IMR-90 (cell line): Measurements from ENCODE around the gene DUSP3. TPM values are rescaled to one million over a fixed set of nuclear protein-coding genes. Genes with fewer than 3 reads are reported as not detected.

ENCODE experiments used
- ATAC-seq: fragments of 200-7000 bp; cut with Tn5 transposase; 2 replicates; pipeline ENCODE4 v1.9.1; 2020; ENCODE audit warnings: low read depth, mild to moderate bottlenecking, moderate library complexity
- BruUV-seq: library from RNA; stranded (reverse); fragments of 400-500 nt; replicated peaks from 2 replicates; lab custom pipeline; 2021; lab: Mats Ljungman, UMichigan
- CTCF ChIA-PET: fragments of 300-600 bp; formaldehyde crosslinking; extraction: SDS; loops from one replicate; lab custom pipeline; 2021; ENCODE audit warnings: antibody characterized with exemption; lab: Yijun Ruan, JAX
- POLR2A ChIA-PET: fragments of 300-600 bp; sonication (Branson Sonifier 250); formaldehyde crosslinking; loops from one replicate; lab custom pipeline; 2022; ENCODE audit warnings: antibody characterized with exemption; ENCODE audit not compliant: unreplicated experiment; lab: Charles Lee
- DNase-seq: peaks from one replicate; pipeline ENCODE4 v3.0.0; 2013
- H2AFZ ChIP-seq: replicated peaks from 2 replicates; pipeline ENCODE3; 2013; ENCODE audit warnings: low read length, mild to moderate bottlenecking; ENCODE audit not compliant: poor library complexity
- H2AK5ac ChIP-seq: 2 replicates; pipeline ENCODE4 v1.6.1; 2013; ENCODE audit warnings: low read depth, low read length, inconsistent platforms
- H2AK9ac ChIP-seq: replicated peaks from 2 replicates; pipeline ENCODE3; 2013; ENCODE audit warnings: mild to moderate bottlenecking, low read depth, low read length, moderate library complexity; ENCODE audit not compliant: poor library complexity
- H2BK120ac ChIP-seq: 2 replicates; pipeline ENCODE4 v1.6.1; 2013; ENCODE audit warnings: low read depth, low read length, inconsistent platforms
- H2BK15ac ChIP-seq: 3 replicates; pipeline ENCODE4 v1.6.1; 2013; ENCODE audit warnings: low read depth, low read length, inconsistent platforms
- H2BK20ac ChIP-seq: 2 replicates; pipeline ENCODE4 v1.6.1; 2013; ENCODE audit warnings: low read depth, mild to moderate bottlenecking, inconsistent platforms, low read length, moderate library complexity
- H2BK5ac ChIP-seq: 2 replicates; pipeline ENCODE4 v1.6.1; 2013; ENCODE audit warnings: mild to moderate bottlenecking, low read depth, low read length, inconsistent platforms; ENCODE audit not compliant: poor library complexity, severe bottlenecking
- H3K14ac ChIP-seq: replicated peaks from 2 replicates; pipeline ENCODE4 v1.6.1; 2013; ENCODE audit warnings: low read depth, low read length, inconsistent platforms
- H3K18ac ChIP-seq: 2 replicates; pipeline ENCODE4 v1.6.1; 2013; ENCODE audit warnings: low read depth, low read length, control low read depth
- H3K23ac ChIP-seq: 2 replicates; pipeline ENCODE4 v1.6.1; 2013; ENCODE audit warnings: low read depth, low read length, inconsistent platforms
- H3K27ac ChIP-seq: 2 replicates; pipeline ENCODE4 v1.5.1; 2013; ENCODE audit warnings: mild to moderate bottlenecking, control low read depth, low read length; ENCODE audit not compliant: insufficient read depth
- H3K27me3 ChIP-seq: 2 replicates; pipeline ENCODE4 v1.6.1; 2013; ENCODE audit warnings: low read length; ENCODE audit not compliant: control insufficient read depth, insufficient read depth
- H3K36me3 ChIP-seq: 2 replicates; pipeline ENCODE4 v1.6.1; 2013; ENCODE audit warnings: low read length, mixed read lengths; ENCODE audit not compliant: control insufficient read depth, insufficient read depth
- H3K4ac ChIP-seq: 2 replicates; pipeline ENCODE4 v1.6.1; 2013; ENCODE audit warnings: low read depth, low read length, inconsistent platforms
- H3K4me1 ChIP-seq: 2 replicates; pipeline ENCODE4 v1.6.1; 2013; ENCODE audit warnings: low read length, mixed read lengths; ENCODE audit not compliant: control insufficient read depth, insufficient read depth
- H3K4me2 ChIP-seq: 2 replicates; pipeline ENCODE4 v1.6.1; 2013; ENCODE audit warnings: low read depth, mild to moderate bottlenecking, control low read depth, low read length, moderate library complexity
- H3K4me3 ChIP-seq: 2 replicates; pipeline ENCODE4 v1.5.1; 2013; ENCODE audit warnings: low read depth, mild to moderate bottlenecking, control low read depth, low read length, moderate library complexity; ENCODE audit not compliant: insufficient read depth
- H3K56ac ChIP-seq: 2 replicates; pipeline ENCODE4 v1.6.1; 2013; ENCODE audit warnings: low read length, inconsistent platforms; ENCODE audit not compliant: insufficient read depth; ENCODE audit errors: extremely low read depth
- H3K79me1 ChIP-seq, 2 experiments: 2 replicates each; pipeline ENCODE4 v1.6.1; 2013; ENCODE audit warnings: low read length in 2 of 2, inconsistent platforms in 1 of 2, low read depth in 1 of 2
- H3K9ac ChIP-seq: 2 replicates; pipeline ENCODE4 v1.6.1; 2013; ENCODE audit warnings: low read depth, low read length, control low read depth
- H3K9me1 ChIP-seq: 2 replicates; pipeline ENCODE4 v1.6.1; 2013; ENCODE audit warnings: low read length, inconsistent platforms; ENCODE audit not compliant: insufficient read depth
- H3K9me3 ChIP-seq: 2 replicates; pipeline ENCODE4 v1.6.1; 2013; ENCODE audit warnings: low read length; ENCODE audit not compliant: control insufficient read depth, insufficient read depth
- H4K20me1 ChIP-seq: 2 replicates; pipeline ENCODE4 v1.6.1; 2013; ENCODE audit warnings: low read length, inconsistent platforms; ENCODE audit not compliant: insufficient read depth
- H4K5ac ChIP-seq: 2 replicates; pipeline ENCODE4 v1.6.1; 2013; ENCODE audit warnings: mild to moderate bottlenecking, low read depth, low read length, control low read depth
- H4K8ac ChIP-seq, 2 experiments: 2 replicates each; pipeline ENCODE4 v1.6.1; 2013; ENCODE audit warnings: low read depth in 2 of 2, low read length in 2 of 2, control low read depth in 1 of 2, inconsistent platforms in 1 of 2
- H4K91ac ChIP-seq: 2 replicates; pipeline ENCODE4 v1.6.1; 2013; ENCODE audit warnings: low read depth, low read length, inconsistent platforms; ENCODE audit not compliant: insufficient read depth
- BHLHE40 ChIP-seq: fragments of 150-350 bp; IDR thresholded peaks from 2 replicates; pipeline ENCODE4 v1.6.1; 2016; ENCODE audit warnings: mild to moderate bottlenecking, low read depth, low read length
- CEBPB ChIP-seq: IDR thresholded peaks from 2 replicates; pipeline ENCODE4 v1.6.1; 2012; ENCODE audit warnings: low read depth, low read length, improper control_type of control experiment
- FOS ChIP-seq: fragments of 150-350 bp; IDR thresholded peaks from 2 replicates; pipeline ENCODE4 v1.6.1; 2016; ENCODE audit warnings: low read depth, low read length
- MAFK ChIP-seq: IDR thresholded peaks from 2 replicates; pipeline ENCODE4 v1.6.1; 2012; ENCODE audit warnings: low read depth, low read length, improper control_type of control experiment
- MAZ ChIP-seq: IDR thresholded peaks from 2 replicates; pipeline ENCODE4 v1.6.1; 2012; ENCODE audit warnings: low read depth, mild to moderate bottlenecking, low read length, improper control_type of control experiment, moderate library complexity, borderline replicate concordance
- RCOR1 ChIP-seq: IDR thresholded peaks from 2 replicates; pipeline ENCODE4 v1.6.1; 2012; ENCODE audit warnings: mild to moderate bottlenecking, low read length, improper control_type of control experiment; ENCODE audit not compliant: insufficient replicate concordance
- RFX5 ChIP-seq: IDR thresholded peaks from 2 replicates; pipeline ENCODE4 v1.8.0; 2012; ENCODE audit warnings: low read depth, mild to moderate bottlenecking, low read length, moderate library complexity
- SMC3 ChIP-seq: fragments of 150-350 bp; IDR thresholded peaks from 2 replicates; pipeline ENCODE4 v1.6.1; 2016; ENCODE audit warnings: low read depth, mild to moderate bottlenecking, antibody characterized with exemption, low read length, moderate library complexity
- WGBS, 2 experiments: methylation state at CpG; one replicate each; pipeline versions ENCODE4 v1.1.5 to v1.1.7; 2013; ENCODE audit warnings: missing lambda C conversion rate in 2 of 2; ENCODE audit not compliant: insufficient read length in 1 of 2; ENCODE audit errors: extremely low coverage in 2 of 2; 5-methylcytosine and 5-hydroxymethylcytosine counted together
- dilution Hi-C: fragments of 300-500 bp; cut with HindIII; formaldehyde crosslinking; loops from one replicate; pipeline ENCODE4 v1.14.3; 2018; ENCODE audit warnings: low sequenced_read_pairs; ENCODE audit not compliant: unreplicated experiment
- in situ Hi-C: fragments of 300-500 bp; cut with MboI; formaldehyde crosslinking; loops from 3 replicates; pipeline ENCODE4 v1.14.3; 2019; ENCODE audit warnings: low sequenced_read_pairs, inconsistent platforms, mixed read lengths
- intact Hi-C: fragments of 100-400 bp; cut with micrococcal nuclease; formaldehyde crosslinking; loops from 2 replicates; pipeline ENCODE4 v1.10.0; 2022
- polyA plus RNA-seq, 3 experiments: library from polyadenylated mRNA; depleted of rRNA; stranded (reverse); fragments of >200 nt; gene quantifications; 2 replicates each; pipeline ENCODE4 v1.2.3, GENCODE V29; 2012; ENCODE audit warnings: low replicate concordance in 1 of 3
- total RNA-seq: library from RNA; depleted of rRNA; stranded (reverse); fragments of >200 nt; gene quantifications from 2 replicates; pipeline ENCODE4 v1.2.3, GENCODE V29; 2012
- TF ChIP-seq, protein P1 (sequence below): fragments of 150-350 bp; IDR thresholded peaks from 2 replicates; pipeline ENCODE4 v1.6.1; 2017; ENCODE audit warnings: mild to moderate bottlenecking, antibody characterized with exemption, low read length, low read depth
- TF ChIP-seq, protein P2 (sequence below): fragments of 150-350 bp; IDR thresholded peaks from 2 replicates; pipeline ENCODE4 v1.6.1; 2016; ENCODE audit warnings: low read depth, mild to moderate bottlenecking, low read length, moderate library complexity, borderline replicate concordance

Gene DUSP3
- total and polyA plus RNA-seq, 2 of the 4 experiments (the other 2 are of a cell fraction): 33.3 to 40.9 TPM

DNA sequence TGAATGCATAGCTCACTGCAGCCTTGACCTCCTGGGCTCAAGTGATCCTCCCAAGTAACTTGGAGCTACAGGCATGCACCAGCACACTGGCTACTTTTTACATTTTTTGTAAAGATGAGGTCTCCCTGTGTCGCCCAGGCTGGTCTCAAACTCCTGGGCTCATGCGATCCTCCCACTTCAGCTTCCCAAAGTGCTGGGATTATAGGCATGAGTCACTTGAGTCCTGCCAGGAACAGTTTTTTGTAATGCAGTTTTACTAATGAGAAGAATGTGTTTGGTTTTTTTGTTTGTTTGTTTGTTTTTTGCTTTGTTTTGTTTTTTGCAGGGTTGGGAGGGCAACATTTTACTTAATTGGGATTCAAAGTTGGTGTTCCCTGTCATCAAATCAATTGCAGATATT, 42.4 kb downstream of the DUSP3 start:
- POLR2A ChIA-PET: no interaction called here
- H3K4me2 ChIP-seq: no peak overlapping the region
- no peak overlapping the region for H3K56ac ChIP-seq
- H3K9ac ChIP-seq: no peak overlapping the region
- DNase-seq (no peak), ATAC-seq (no peak)
- in situ Hi-C loops (no loop called here), intact Hi-C loops (no loop called here), dilution Hi-C loops (no loop called here)
- H2AFZ ChIP-seq: no peak overlapping the region
- no peak overlapping the region for H3K4ac ChIP-seq
- no peak overlapping the region for H3K23ac ChIP-seq
- H3K18ac ChIP-seq: no peak overlapping the region
- WGBS, 2 experiments: no CpG with 5 or more reads among the region's 2 CpGs
- no peaks in the 10 kb centered on the region for H3K79me1 ChIP-seq
- H2BK120ac ChIP-seq: no peak overlapping the region
- TF ChIP-seq BHLHE40: no peak
- TF ChIP-seq CEBPB: no peak
- no peak for TF ChIP-seq RCOR1
- TF ChIP-seq MAZ: no peak
- TF ChIP-seq RFX5: no peak
- TF ChIP-seq, protein P1, sequence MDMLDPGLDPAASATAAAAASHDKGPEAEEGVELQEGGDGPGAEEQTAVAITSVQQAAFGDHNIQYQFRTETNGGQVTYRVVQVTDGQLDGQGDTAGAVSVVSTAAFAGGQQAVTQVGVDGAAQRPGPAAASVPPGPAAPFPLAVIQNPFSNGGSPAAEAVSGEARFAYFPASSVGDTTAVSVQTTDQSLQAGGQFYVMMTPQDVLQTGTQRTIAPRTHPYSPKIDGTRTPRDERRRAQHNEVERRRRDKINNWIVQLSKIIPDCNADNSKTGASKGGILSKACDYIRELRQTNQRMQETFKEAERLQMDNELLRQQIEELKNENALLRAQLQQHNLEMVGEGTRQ: no peak
- TF ChIP-seq, protein P2, sequence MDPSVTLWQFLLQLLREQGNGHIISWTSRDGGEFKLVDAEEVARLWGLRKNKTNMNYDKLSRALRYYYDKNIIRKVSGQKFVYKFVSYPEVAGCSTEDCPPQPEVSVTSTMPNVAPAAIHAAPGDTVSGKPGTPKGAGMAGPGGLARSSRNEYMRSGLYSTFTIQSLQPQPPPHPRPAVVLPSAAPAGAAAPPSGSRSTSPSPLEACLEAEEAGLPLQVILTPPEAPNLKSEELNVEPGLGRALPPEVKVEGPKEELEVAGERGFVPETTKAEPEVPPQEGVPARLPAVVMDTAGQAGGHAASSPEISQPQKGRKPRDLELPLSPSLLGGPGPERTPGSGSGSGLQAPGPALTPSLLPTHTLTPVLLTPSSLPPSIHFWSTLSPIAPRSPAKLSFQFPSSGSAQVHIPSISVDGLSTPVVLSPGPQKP: no peak
- TF ChIP-seq SMC3: no peak
- TF ChIP-seq MAFK: no peak
- no peak for TF ChIP-seq FOS
- no peak overlapping the region for H2BK5ac ChIP-seq
- H4K20me1 ChIP-seq: no peaks in the 10 kb centered on the region
- no peak overlapping the region for H3K4me3 ChIP-seq
- no peak overlapping the region for H2BK15ac ChIP-seq
- no peaks in the 10 kb centered on the region for H3K9me3 ChIP-seq
- no peak overlapping the region for H2AK9ac ChIP-seq
- no peak overlapping the region for H3K14ac ChIP-seq
- peaks cover 21% of the 10 kb centered on the region for H3K4me1 ChIP-seq
- peaks cover 19% of the 10 kb centered on the region for H3K9me1 ChIP-seq
- no peak overlapping the region for H2BK20ac ChIP-seq
- H4K91ac ChIP-seq: no peak overlapping the region
- BruUV-seq: no TSS peak
- no peak overlapping the region for H3K27ac ChIP-seq
- H4K8ac ChIP-seq: no peak overlapping the region
- no peaks in the 10 kb centered on the region for H3K27me3 ChIP-seq
- no peak overlapping the region for H2AK5ac ChIP-seq
- CTCF ChIA-PET: no interaction called here
- H4K5ac ChIP-seq: no peak overlapping the region
- H3K36me3 ChIP-seq: no peaks in the 10 kb centered on the region
